Measurements from ENCODE around the gene CGB2.
"Not testable (repeated sequence)": the region's sequence is repeated elsewhere in the genome, so short reads cannot be mapped to it uniquely, and the experiment has no call there.

The CGB2 gene

GRCh38 chr19:49038557-49039276, 7.0 kb downstream of the CGB2 start:
- not testable (repeated sequence) for DNase-seq

DNA sequence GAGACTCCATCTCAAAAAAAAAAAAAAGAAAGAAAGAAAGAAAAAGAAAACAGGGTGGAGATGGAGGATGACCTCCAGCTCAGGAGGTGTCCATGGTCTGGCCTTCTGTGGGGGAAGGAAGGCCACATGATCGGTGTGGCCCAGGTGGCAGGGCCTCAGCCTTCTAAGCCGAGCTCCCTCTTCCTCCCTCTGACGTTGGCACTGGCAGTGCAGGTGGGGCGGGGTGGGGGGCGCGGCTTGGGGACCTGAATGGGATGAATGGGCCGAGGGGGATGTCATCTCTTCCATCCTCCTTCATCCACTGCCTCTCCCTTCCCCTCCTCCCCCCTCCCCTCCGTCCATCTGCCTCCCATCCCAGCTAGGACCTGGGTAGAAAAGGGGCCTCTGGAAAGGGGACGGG, 8.0 kb downstream of the CGB2 start:
- DNase-seq: not testable (repeated sequence)

DNA sequence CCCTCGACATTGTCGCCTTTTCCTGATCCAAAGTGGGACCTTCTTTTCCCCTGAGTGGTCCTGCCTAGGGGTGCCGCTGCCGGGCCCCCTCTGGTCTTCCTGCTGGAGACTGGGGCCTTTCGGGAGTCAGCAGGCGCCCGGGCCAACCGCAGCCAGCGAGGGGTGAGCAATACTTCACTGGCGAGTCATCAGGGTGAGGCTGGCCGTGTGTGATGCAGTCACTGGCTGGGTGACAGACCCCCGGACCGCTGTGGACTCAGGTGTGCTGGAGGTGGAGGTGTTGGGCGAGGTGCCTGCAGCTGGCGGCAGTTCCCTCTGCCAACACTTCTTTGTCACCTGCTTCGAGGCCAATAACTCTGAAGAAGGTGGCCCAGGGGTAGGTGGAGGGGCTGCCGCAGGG, 10.5 kb downstream of the CGB2 start:
- DNase-seq: no peak

DNA sequence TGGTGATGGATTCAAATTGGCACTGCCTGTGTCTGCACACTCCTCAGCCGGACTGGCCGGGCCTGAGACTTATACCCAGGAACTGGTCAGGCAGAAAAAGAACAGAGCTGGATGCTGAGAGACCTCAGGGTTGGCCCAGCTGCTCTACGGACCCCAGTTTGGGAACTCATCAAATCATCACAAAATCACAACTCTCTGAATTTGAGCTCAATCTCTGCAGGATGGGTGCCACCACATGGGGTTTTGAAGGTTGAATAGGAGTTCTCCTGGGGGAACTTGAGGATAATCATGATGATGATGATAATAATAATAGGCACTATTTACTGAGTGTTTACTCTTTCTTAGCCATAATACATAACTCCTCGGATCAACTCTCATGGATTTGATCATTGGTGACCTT, 11.0 kb downstream of the CGB2 start:
- DNase-seq: not testable (repeated sequence)

GRCh38 chr19:49043548-49043947, 11.9 kb downstream of the CGB2 start, which contains the start of gene CGB5:
Gene CGB5, plus strand, starts transcription at chr19:49043848. Its CDS starts 362 bp downstream, at chr19:49044210.
- DNase-seq: not testable (repeated sequence)

DNA sequence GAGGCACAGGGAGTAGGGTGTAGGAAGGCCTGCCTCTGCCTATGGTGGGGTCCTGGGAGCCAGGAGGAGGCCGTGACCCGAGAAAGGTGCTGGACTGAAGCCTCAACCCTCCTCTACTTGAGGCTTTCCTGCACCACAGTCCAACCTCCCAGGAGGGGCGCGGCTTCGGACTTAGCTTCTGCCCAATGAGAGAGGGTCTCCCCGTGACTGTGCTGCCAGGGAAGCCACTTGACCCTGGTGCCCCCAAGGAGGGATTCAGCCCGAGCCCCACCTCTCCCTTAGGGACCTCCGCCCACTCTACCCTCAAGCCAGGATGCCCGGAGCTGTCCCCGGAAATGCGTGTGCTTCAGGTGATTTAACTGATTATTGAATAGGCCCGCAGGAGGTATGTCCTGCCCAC, 17.3 kb downstream of the CGB2 start, which contains the start of gene CGB8:
CGB8 (minus strand) TSS at position 101 of the 400 bp plus-strand sequence. CDS start 372 bp downstream, outside the sequence.
- DNase-seq: not testable (repeated sequence)

DNA sequence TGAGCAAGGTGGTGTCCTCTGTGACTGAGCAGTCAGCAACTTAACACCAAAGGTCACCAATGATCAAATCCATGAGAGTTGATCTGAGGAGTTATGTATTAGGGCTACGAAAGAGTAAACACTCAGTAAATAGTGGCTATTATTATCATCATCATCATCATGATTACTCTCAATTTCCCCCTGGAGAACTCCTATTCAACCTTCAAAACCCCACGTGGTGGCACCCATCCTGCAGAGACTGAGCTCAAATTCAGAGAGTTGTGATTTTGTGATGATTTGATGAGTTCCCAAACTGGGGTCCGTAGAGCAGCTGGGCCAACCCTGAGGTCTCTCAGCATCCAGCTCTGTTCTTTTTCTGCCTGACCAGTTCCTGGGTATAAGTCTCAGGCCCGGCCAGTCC, 18.1 kb downstream of the CGB2 start:
- DNase-seq: not testable (repeated sequence)

DNA sequence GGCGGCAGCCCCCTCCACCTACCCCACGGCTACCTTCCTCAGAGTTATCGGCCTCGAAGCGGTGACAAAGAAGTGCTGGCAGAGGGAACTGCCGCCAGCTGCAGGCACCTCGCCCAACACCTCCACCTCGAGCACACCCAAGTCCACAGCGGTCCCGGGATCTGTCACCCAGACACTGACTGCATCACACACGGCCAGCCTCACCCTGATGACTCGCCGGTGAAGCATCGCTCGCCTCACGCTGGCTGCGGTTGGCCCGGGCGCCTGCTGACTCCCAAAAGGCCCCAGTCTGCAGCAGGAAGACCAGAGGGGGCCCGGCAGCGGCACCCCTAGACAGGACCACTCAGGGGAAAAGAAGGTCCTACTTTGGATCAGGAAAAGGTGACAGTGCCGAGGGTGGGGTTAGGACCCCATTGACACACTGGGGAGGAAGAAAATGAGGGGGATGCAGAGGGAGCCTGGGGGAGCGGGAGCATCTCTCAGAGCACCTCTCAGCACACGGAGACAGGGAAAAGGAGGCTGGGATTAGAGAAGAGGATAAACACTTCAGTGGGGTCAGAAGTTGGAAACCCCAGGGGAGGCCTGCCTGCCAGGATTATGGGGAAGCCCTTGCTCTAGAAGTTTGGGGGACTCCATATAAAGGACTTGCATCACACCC, 18.8 kb downstream of the CGB2 start:
- not testable (repeated sequence) for DNase-seq

GRCh38 chr19:49056101-49056901, 24.6 kb downstream of the CGB2 start:
- peak; percentile 44 for DNase-seq

DNA sequence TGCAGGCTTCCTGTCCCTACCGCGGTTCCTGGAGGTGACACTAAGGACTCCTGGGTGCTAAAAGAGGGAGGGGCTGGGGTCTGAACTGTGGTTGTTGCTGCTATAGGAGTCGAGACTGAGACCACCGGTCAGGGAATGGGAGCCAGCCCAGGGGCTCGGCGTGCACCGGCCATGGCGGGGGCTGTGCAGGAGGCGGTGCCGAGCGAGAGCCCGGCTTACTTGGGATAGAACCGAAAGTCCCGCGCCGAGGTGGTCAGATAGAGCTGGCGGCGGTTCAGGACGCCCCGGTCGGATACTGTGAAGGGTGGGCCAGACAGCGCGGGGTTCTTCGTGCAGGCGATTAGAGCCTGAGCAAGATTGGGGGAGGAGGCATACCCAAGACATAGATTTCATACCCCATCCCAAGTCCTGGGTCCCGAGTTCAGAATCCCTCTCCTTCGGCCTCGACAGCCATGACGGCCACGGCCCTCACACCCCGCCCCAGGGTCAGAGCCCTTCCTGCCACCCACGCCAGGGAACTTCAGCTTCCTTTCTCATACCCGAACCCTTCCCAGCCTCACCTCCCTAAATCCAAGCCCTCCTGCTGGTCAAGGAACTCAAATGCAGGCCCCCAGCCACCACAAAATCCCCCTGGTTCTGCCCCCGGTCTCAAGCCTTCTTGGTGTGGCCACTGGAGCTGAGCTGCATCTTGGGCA, 25.4 kb downstream of the CGB2 start:
- DNase-seq: not testable (repeated sequence)

- DNase-seq: peak; percentile 37
Observed at GRCh38 chr19:49057636-49058234, 26.0 kb downstream of the CGB2 start, which contains the start of gene CGB7. Gene CGB7, minus strand, starts transcription at chr19:49057749. Its CDS starts 2,374 bp downstream, at chr19:49055375.

DNA sequence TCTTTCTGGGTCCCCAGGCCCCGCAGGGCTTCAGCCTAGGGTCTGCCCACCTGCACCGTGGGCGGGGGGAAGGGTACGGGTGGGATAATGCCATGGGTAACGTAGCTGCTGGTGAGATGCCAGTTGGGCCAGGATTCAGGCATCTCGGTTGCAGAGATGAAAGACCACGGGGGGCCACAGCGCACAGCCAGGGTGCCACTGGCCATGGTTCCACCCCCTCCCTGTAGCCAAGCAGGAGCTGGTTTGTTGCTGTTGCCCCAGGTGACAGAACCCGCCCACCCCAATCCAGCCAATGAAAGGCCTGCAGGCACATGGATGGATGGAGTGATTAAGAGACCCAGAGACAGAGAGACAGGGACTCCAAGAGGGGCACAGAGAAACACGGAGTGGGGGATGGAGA, 26.9 kb downstream of the CGB2 start:
- no peak for DNase-seq

DNA sequence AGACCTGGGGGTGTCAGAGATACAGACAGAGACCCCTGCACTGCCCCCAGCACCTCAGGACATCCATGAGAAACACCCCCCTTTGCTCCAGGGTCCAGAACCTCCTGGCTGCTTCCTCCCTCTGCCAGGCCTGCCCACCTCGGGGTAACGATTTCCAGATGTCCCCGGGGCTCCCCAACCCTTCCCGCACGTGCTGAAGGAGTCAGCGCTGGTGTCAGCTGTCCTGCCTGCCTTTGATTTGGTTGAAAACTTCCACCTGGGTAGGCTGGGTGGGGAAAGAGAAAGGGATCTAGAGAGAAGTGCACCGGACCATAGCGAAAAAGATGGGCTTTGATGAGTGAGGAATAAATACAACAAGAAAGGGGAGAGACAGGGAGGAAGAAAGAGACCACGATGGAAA, 27.4 kb downstream of the CGB2 start:
- DNase-seq: no peak

GRCh38 chr19:49061000-49061399, 29.3 kb downstream of the CGB2 start:
- no peak for DNase-seq

DNA sequence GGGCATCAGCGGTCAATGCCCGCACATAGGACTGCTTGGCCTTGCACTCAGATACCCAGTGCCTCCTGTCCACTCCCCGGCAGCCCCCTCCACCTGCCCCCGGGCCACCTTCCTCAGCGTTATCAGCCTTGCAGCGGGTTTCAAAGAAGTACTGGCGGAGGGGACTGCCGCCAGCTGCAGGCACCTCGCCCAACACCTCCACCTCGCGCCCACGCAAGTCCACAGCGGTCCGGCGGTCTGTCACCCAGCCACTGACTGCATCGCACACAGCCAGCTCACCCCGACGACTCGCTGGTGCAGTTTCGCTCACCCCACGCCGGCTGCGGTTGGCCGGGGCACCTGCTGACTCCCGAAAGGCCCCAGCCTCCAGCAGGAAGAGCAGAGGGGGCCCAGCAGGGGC, 29.8 kb downstream of the CGB2 start:
- no peak for DNase-seq

DNA sequence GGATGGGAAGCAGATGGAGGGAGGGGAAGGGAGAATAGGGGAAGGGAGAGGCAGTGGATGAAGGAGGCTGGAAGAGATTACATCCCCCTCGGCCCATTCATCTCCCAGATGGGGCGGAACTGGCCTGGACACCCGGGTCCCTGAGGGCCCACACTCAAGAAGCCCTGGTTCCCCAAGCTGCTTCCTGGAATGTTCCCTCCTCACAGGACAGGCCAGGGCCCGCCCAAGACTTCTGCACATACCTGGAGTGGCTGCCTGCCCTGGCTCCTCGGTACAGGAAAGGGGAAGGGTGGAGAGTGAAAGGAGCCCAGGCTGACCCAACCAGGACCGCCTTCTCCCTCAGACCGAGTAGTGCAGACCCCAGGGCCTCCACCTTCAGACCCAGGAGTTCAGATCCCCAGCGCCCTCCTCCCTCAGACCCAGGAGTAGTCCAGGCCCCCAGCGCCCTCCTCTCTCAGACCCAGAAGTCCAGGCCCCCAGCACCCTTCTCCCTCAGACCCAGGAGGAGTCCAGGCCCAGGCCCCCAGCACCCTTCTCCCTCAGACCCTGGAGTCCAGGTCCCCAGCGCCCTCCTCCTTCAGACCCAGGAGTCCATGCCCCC, 32.4 kb downstream of the CGB2 start:
- no peak for DNase-seq

DNA sequence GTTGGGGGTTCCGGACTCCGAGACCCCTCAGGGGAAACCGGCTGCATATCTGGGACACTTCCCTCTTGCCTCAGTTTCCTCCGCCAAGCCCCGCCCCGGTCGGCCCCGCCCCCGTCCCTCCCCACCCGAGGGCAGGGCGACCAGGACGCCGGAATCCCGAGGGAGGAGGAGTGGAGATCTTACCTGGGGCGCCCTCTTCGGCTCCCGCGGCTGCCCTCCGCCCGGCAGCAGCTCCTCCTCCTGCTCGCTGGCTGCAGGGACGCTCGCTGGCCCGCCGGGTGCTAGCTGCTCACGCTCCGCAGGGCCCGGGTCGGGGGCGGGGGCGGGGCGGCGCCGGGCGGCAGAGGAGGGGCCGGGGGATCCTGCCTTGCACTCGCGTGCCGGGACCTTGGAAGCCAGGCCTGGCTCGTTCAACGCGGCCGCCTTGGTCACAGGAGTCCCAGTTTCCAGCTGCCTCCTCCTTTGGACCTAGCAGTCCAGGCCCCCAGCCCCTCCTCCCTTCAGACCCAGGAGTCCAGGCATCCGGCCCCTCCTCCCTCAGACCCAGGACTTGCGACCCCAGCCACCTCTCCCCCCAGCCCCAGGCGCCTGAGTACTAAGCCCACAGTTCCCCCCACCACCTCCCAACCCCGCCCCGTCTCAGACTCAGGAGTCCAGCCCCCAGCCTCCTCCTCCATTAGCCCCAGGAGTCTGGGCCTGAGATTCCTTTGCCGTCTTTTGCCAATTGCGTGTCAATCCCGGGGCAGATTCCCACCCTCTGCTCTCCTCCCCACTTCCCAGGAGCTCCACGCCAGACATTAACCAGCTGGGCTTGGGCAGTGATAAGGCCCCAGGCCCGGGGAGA, 33.3 kb downstream of the CGB2 start, which contains the start of gene NTF4:
NTF4 (minus strand) TSS at position 51 of the 844 bp plus-strand sequence. CDS start 2,821 bp downstream, outside the sequence.
- no peak for DNase-seq

DNA sequence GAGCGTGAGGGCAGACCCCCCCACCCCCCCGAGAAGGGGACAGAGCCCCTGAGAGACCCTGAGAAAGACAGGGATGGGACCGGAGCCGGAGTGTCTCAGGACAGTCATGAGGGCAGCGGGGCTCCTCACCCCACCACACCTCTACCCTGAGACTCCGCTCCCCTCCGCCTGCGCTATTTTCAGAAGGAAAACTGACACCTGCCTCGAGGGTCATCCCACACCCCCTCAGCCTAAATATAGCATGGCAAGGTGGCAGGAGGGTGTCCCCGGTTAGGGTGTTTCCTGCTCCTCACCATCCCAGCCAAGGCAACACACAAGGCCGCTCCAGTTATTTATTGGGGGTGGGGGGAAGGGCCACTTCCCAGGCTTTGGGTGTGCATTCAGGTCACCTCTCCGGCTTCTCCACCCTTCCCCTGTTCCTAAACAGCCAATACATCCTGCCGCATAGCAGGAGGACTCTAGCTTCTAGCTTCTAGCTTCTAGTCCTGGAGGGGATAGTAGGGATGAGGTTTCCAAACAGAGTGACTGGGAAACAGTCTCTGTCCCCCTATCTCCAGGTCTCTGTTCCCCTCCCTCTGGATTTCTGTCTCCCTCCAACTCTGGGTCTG, 34.3 kb downstream of the CGB2 start:
- DNase-seq: no peak

DNA sequence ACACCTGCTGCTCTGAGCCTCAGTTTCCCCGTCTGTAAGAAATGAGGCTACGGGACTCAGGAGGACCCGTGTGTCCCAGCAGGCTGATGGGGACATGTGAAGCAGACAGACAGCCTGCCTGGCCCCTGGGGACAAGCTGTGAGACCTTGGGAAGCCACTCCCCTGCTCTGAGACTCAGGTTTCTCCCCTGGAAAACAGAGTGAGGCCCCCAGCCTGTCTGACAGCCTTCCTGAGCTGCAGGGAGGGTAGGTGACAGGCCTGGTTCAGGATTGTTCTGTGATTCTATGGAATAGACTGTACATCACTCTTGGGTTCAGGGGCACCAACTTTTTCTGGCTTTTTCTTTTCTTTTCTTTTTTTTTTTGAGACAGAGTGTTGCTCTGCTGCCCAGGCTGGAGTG, 35.9 kb downstream of the CGB2 start:
- no peak for DNase-seq

- DNase-seq: no peak
Observed at GRCh38 chr19:49069026-49069425, 37.3 kb downstream of the CGB2 start.
